ENCODE measurements around the gene OR6C74.

DNA sequence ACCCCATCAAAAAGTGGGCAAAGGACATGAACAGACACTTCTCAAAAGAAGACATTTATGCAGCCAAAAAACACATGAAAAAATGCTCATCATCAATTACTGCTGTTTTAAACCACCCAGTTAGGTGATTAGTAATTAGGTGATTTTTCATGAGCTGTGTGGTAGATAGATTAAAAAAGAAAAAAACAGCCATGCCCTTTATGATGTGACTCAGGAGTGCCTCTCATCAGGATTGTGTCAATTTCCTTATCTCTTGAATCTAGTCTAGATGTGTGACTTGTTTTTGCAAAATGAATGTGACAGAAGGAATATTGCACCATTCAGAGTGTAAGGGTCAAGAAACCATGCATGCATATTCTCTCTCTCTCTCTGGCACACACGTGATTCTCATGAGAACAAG lies 17.9 kb upstream of the OR6C74 start:
- TF ChIP-seq POLR2AphosphoS5 (IDR thresholded peaks at IDR 0.05; ENCODE audit: low read depth, low read length), result no peak
- TF ChIP-seq SIN3A (IDR thresholded peaks at IDR 0.05; ENCODE audit: borderline replicate concordance, insufficient read depth, low read length), result no peak

All from PFSK-1 (cell line).